K562 (cell line): ENCODE data around the gene KCTD7. TPM values are rescaled to one million over a fixed set of nuclear protein-coding genes. Genes with fewer than 3 reads are reported as not detected.

ENCODE experiments used
- RCOR1 ChIP-seq, 2 experiments: IDR thresholded peaks; 2 replicates each; pipeline ENCODE4 v1.6.1; 2012; ENCODE audit warnings: low read depth in 2 of 2, low read length in 2 of 2, borderline replicate concordance in 1 of 2, improper control_type of control experiment in 1 of 2
- RREB1 ChIP-seq: fragments of 250-450 bp; sonication (Bioruptor Pico); IDR thresholded peaks from 2 replicates; pipeline ENCODE4 v1.4.0; 2020
- polyA plus RNA-seq, 8 experiments: library from polyadenylated mRNA; depleted of rRNA in 4 of 8; stranded (reverse) in 5 of 8; unstranded in 3 of 8; fragments of >200 nt; fragmentation: Nextera tagmentation in 2 of 8; fragmentation: Illumina TruSeq in 1 of 8; extraction: Ambion mirVana in 2 of 8; extraction: Trizol in 1 of 8; gene quantifications; 2 replicates each; pipeline versions ENCODE4 v1.2.1 to v1.2.3, GENCODE V29; 2011 to 2014; ENCODE audit warnings: inconsistent platforms in 1 of 8, missing spikeins in 1 of 8
- total RNA-seq, 7 experiments: library from RNA; depleted of rRNA in 6 of 7; stranded (reverse); fragments of >200 nt in 6 of 7; fragmentation: Illumina TruSeq in 2 of 7; extraction: Trizol in 2 of 7; gene quantifications; 2 replicates each; pipeline versions ENCODE4 v1.2.1 to v1.2.3, GENCODE V29; 2011 to 2021; ENCODE audit warnings: low replicate concordance in 1 of 7
- TF ChIP-seq, protein P1 (sequence below): fragments of 450-650 bp; IDR thresholded peaks from 2 replicates; pipeline ENCODE4 v1.6.1; 2016; ENCODE audit warnings: mild to moderate bottlenecking, moderate library complexity

The KCTD7 gene
- total and polyA plus RNA-seq, 9 of the 15 experiments (the other 6 are each of a cell fraction or from before 2014, with no cell fraction given), result 1.5 to 26.0 (median 9.0) TPM

DNA sequence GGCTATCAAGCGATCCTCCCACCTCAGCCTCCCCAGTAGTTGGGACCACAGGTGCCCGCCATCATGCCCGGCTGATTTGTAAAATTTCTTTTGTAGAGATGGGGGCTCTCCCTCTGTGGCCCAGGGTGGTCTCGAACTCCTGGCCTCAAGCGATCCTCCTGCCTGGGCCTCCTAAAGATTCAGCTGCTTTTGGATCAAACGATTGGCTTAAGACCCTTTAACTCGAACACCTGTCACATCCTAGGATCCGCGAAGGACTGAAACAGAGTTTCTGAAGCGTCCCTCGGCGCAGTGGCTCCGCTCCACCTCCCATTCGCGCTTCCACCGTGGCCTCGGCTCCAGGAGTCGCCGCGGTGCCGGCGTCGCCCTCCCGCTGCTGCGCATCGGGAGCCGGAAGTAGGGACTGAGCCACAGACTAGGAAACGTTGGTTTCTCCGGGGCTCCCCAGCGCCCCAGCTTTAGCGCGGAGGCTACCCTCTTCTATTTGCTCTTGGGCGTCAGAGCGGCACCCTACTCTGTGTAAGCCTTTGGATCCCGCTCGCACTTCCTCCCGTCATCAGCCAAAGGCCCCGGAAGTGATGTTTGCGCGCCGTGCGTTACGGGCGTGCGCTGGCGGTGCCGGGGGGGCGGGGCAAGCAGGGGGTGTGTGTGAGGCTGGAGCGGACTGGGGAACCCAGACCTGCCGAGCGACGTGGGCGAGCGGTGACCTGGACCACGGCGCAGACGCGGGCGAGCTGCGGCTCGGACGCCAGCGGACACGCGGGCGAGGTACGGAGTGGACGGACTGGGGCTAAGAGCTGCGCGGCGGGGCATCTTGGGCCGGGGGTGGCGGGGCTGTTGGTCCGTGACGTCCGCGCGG lies 53.0 kb downstream of the KCTD7 start (continued):
- TF ChIP-seq, protein P1, sequence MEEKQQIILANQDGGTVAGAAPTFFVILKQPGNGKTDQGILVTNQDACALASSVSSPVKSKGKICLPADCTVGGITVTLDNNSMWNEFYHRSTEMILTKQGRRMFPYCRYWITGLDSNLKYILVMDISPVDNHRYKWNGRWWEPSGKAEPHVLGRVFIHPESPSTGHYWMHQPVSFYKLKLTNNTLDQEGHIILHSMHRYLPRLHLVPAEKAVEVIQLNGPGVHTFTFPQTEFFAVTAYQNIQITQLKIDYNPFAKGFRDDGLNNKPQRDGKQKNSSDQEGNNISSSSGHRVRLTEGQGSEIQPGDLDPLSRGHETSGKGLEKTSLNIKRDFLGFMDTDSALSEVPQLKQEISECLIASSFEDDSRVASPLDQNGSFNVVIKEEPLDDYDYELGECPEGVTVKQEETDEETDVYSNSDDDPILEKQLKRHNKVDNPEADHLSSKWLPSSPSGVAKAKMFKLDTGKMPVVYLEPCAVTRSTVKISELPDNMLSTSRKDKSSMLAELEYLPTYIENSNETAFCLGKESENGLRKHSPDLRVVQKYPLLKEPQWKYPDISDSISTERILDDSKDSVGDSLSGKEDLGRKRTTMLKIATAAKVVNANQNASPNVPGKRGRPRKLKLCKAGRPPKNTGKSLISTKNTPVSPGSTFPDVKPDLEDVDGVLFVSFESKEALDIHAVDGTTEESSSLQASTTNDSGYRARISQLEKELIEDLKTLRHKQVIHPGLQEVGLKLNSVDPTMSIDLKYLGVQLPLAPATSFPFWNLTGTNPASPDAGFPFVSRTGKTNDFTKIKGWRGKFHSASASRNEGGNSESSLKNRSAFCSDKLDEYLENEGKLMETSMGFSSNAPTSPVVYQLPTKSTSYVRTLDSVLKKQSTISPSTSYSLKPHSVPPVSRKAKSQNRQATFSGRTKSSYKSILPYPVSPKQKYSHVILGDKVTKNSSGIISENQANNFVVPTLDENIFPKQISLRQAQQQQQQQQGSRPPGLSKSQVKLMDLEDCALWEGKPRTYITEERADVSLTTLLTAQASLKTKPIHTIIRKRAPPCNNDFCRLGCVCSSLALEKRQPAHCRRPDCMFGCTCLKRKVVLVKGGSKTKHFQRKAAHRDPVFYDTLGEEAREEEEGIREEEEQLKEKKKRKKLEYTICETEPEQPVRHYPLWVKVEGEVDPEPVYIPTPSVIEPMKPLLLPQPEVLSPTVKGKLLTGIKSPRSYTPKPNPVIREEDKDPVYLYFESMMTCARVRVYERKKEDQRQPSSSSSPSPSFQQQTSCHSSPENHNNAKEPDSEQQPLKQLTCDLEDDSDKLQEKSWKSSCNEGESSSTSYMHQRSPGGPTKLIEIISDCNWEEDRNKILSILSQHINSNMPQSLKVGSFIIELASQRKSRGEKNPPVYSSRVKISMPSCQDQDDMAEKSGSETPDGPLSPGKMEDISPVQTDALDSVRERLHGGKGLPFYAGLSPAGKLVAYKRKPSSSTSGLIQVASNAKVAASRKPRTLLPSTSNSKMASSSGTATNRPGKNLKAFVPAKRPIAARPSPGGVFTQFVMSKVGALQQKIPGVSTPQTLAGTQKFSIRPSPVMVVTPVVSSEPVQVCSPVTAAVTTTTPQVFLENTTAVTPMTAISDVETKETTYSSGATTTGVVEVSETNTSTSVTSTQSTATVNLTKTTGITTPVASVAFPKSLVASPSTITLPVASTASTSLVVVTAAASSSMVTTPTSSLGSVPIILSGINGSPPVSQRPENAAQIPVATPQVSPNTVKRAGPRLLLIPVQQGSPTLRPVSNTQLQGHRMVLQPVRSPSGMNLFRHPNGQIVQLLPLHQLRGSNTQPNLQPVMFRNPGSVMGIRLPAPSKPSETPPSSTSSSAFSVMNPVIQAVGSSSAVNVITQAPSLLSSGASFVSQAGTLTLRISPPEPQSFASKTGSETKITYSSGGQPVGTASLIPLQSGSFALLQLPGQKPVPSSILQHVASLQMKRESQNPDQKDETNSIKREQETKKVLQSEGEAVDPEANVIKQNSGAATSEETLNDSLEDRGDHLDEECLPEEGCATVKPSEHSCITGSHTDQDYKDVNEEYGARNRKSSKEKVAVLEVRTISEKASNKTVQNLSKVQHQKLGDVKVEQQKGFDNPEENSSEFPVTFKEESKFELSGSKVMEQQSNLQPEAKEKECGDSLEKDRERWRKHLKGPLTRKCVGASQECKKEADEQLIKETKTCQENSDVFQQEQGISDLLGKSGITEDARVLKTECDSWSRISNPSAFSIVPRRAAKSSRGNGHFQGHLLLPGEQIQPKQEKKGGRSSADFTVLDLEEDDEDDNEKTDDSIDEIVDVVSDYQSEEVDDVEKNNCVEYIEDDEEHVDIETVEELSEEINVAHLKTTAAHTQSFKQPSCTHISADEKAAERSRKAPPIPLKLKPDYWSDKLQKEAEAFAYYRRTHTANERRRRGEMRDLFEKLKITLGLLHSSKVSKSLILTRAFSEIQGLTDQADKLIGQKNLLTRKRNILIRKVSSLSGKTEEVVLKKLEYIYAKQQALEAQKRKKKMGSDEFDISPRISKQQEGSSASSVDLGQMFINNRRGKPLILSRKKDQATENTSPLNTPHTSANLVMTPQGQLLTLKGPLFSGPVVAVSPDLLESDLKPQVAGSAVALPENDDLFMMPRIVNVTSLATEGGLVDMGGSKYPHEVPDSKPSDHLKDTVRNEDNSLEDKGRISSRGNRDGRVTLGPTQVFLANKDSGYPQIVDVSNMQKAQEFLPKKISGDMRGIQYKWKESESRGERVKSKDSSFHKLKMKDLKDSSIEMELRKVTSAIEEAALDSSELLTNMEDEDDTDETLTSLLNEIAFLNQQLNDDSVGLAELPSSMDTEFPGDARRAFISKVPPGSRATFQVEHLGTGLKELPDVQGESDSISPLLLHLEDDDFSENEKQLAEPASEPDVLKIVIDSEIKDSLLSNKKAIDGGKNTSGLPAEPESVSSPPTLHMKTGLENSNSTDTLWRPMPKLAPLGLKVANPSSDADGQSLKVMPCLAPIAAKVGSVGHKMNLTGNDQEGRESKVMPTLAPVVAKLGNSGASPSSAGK, result peak; percentile 72
- TF ChIP-seq RREB1 (CRISPR knock-in tag) (0 out of 2 replicates have a peak, but pooled peaks have one; percentile 18), RCOR1 (IDR thresholded peaks at IDR 0.05; ENCODE audit: borderline replicate concordance in 1 of 2, low read depth in 2 of 2, low read length in 2 of 2) (peak in 1 of 2 experiments; percentile 4; a peak in 1 of 4 replicates)
